CD14-positive monocyte (primary cell): ENCODE results near the gene TIGIT. TPM values are rescaled to one million over a fixed set of nuclear protein-coding genes. Genes with fewer than 3 reads are reported as not detected.

Source experiments
- DNase-seq, 3 donors: peaks; one replicate each; pipeline ENCODE4 v3.0.0-alpha.2; 2011 to 2022
- H2AFZ ChIP-seq: 2 replicates; pipeline ENCODE4 v1.6.0; 2012; ENCODE audit warnings: mild to moderate bottlenecking, low read depth, low read length, inconsistent platforms; ENCODE audit not compliant: insufficient read depth, poor library complexity, severe bottlenecking
- H3K27ac ChIP-seq, 2 donors: 1 replicate in 1 of 2; 2 replicates in 1 of 2; pipeline ENCODE4 v1.5.1; 2012 to 2013; ENCODE audit warnings: low read length in 2 of 2, control low read depth in 1 of 2, inconsistent platforms in 1 of 2, low read depth in 1 of 2, mild to moderate bottlenecking in 1 of 2
- H3K27me3 ChIP-seq, 2 donors: one replicate each; pipeline versions ENCODE4 v1.6.0 to v1.6.1; 2011 to 2013; ENCODE audit warnings: low read length in 2 of 2; ENCODE audit not compliant: control insufficient read depth in 2 of 2, insufficient read depth in 2 of 2
- H3K36me3 ChIP-seq, 2 donors: replicated peaks in 1 of 2; 1 replicate in 1 of 2; 2 replicates in 1 of 2; pipeline versions ENCODE4 v1.5.1 to v1.6.1; 2012 to 2013; ENCODE audit warnings: low read length in 2 of 2, control low read depth in 1 of 2, inconsistent platforms in 1 of 2, mild to moderate bottlenecking in 1 of 2; ENCODE audit not compliant: insufficient read depth in 2 of 2, control insufficient read depth in 1 of 2
- H3K4me1 ChIP-seq, 2 donors: 1 replicate in 1 of 2; 2 replicates in 1 of 2; pipeline versions ENCODE4 v1.5.1 to v1.6.1; 2012 to 2013; ENCODE audit warnings: low read length in 2 of 2, control low read depth in 1 of 2, inconsistent platforms in 1 of 2, mild to moderate bottlenecking in 1 of 2, moderate library complexity in 1 of 2; ENCODE audit not compliant: insufficient read depth in 2 of 2, control insufficient read depth in 1 of 2
- H3K4me2 ChIP-seq: replicated peaks from 2 replicates; pipeline ENCODE3; 2012; ENCODE audit warnings: low read length, moderate library complexity, mild to moderate bottlenecking; ENCODE audit not compliant: poor library complexity, severe bottlenecking; ENCODE audit errors: extremely low read depth
- H3K4me3 ChIP-seq, 3 experiments: fragments of 200-600 bp in 1 of 3; sonication (generic) in 1 of 3; replicated peaks in 1 of 3; 1 replicate in 2 of 3; 2 replicates in 1 of 3; pipeline ENCODE4 v1.5.1; 2011 to 2013; ENCODE audit warnings: low read length in 3 of 3, mild to moderate bottlenecking in 3 of 3, control low read depth in 2 of 3, low read depth in 2 of 3, inconsistent platforms in 1 of 3, moderate library complexity in 1 of 3
- H3K79me2 ChIP-seq: 2 replicates; pipeline ENCODE4 v1.6.0; 2012; ENCODE audit warnings: mild to moderate bottlenecking, control low read depth, inconsistent platforms, low read length, moderate library complexity; ENCODE audit not compliant: insufficient read depth
- H3K9ac ChIP-seq: 2 replicates; pipeline ENCODE4 v1.6.0; 2017; ENCODE audit warnings: low read length, mild to moderate bottlenecking; ENCODE audit not compliant: insufficient read depth, poor library complexity, severe bottlenecking
- H3K9me3 ChIP-seq, 2 donors: replicated peaks in 1 of 2; 1 replicate in 1 of 2; 2 replicates in 1 of 2; pipeline versions ENCODE4 v1.5.1 to v1.6.1; 2012 to 2013; ENCODE audit warnings: low read length in 2 of 2, control low read depth in 1 of 2; ENCODE audit not compliant: control insufficient read depth in 1 of 2, insufficient read depth in 1 of 2
- H4K20me1 ChIP-seq: 2 replicates; pipeline ENCODE4 v1.6.0; 2012; ENCODE audit warnings: mild to moderate bottlenecking, low read length, control low read depth, moderate library complexity; ENCODE audit not compliant: insufficient read depth
- H3K27ac Mint-ChIP-seq, 7 donors: one replicate each; pipeline ENCODE4 v1.8.0; 2020; ENCODE audit warnings: mild to moderate bottlenecking in 7 of 7, mixed read lengths in 7 of 7, moderate library complexity in 6 of 7, inconsistent platforms in 2 of 7
- H3K27me3 Mint-ChIP-seq, 3 donors: one replicate each; pipeline ENCODE4 v1.8.0; 2021 to 2022; ENCODE audit warnings: low read depth in 3 of 3, mild to moderate bottlenecking in 3 of 3, mixed read lengths in 3 of 3, moderate library complexity in 3 of 3, inconsistent platforms in 1 of 3
- H3K36me3 Mint-ChIP-seq, 2 donors: one replicate each; pipeline ENCODE4 v1.8.0; 2020; ENCODE audit warnings: mixed read lengths in 2 of 2, inconsistent platforms in 1 of 2, mild to moderate bottlenecking in 1 of 2
- H3K4me1 Mint-ChIP-seq: one replicate; pipeline ENCODE4 v1.8.0; 2020; ENCODE audit warnings: mild to moderate bottlenecking, mixed read lengths
- H3K4me3 Mint-ChIP-seq, 2 donors: one replicate each; pipeline ENCODE4 v1.8.0; 2020; ENCODE audit warnings: mild to moderate bottlenecking in 2 of 2, mixed read lengths in 2 of 2, moderate library complexity in 1 of 2
- H3K9me3 Mint-ChIP-seq, 7 donors: one replicate each; pipeline ENCODE4 v1.8.0; 2020 to 2022; ENCODE audit warnings: mixed read lengths in 7 of 7, mild to moderate bottlenecking in 6 of 7, moderate library complexity in 6 of 7, inconsistent platforms in 2 of 7
- CTCF ChIP-seq: fragments of 200-600 bp; IDR thresholded peaks from one replicate; pipeline ENCODE4 v1.8.0; 2022; ENCODE audit warnings: antibody characterized with exemption, mild to moderate bottlenecking
- WGBS: methylation state at CpG from one replicate; pipeline ENCODE4 v1.1.5; 2013; ENCODE audit warnings: missing lambda C conversion rate; ENCODE audit not compliant: insufficient coverage; 5-methylcytosine and 5-hydroxymethylcytosine counted together
- intact Hi-C, 2 donors: fragments of 100-400 bp; cut with micrococcal nuclease; formaldehyde crosslinking; loops; one replicate each; pipeline versions ENCODE4 v1.15.0 to v1.15.1; 2023
- polyA plus RNA-seq, 3 donors: library from polyadenylated mRNA; depleted of rRNA in 1 of 3; unstranded in 2 of 3; stranded (reverse) in 1 of 3; fragments of 300-500 nt in 2 of 3; fragments of >200 nt in 1 of 3; fragmentation: Illumina TruSeq in 2 of 3; gene quantifications; 1 replicate in 2 of 3; 2 replicates in 1 of 3; pipeline ENCODE4 v1.2.3, GENCODE V29; 2012 to 2021

The TIGIT gene
- polyA plus RNA-seq, 3 donors: 0.28 to 0.49 TPM; not detected in 1

- peaks cover 0 to 2% (median 0%) of the 10 kb centered on the region in 3 donors for H3K27me3 Mint-ChIP-seq
- no peak overlapping the region for H3K27ac Mint-ChIP-seq
- no peaks in the 10 kb centered on the region for H3K36me3 Mint-ChIP-seq
- Histone ChIP-seq H3K79me2 (no peaks in the 10 kb centered on the region), H3K4me1 (no peaks in the 10 kb centered on the region), H2AFZ (no peak overlapping the region), H4K20me1 (no peaks in the 10 kb centered on the region), H3K4me2 (no peak overlapping the region), H3K9me3 (no peaks in the 10 kb centered on the region), H3K9ac (no peak overlapping the region), H3K36me3 (no peaks in the 10 kb centered on the region), H3K4me3 (no peak overlapping the region), H3K27ac (no peak overlapping the region), H3K27me3 (no peaks in the 10 kb centered on the region)
- no peak overlapping the region for H3K4me3 Mint-ChIP-seq
- no peaks in the 10 kb centered on the region for H3K4me1 Mint-ChIP-seq
- no peak for TF ChIP-seq CTCF
- WGBS: no CpG with 5 or more reads among the region's 2 CpGs
- intact Hi-C loops: no loop called here
- no peak for DNase-seq
- peaks cover 0 to 2% (median 0%) of the 10 kb centered on the region in 7 donors for H3K9me3 Mint-ChIP-seq
Observed at GRCh38 chr3:114314282-114314681, 20.5 kb downstream of the TIGIT start.

- Mint-ChIP-seq H3K27ac (no peak overlapping the region), H3K4me1 (no peaks in the 10 kb centered on the region), H3K36me3 (peaks cover 0 to 2% of the 10 kb centered on the region in 2 donors), H3K9me3 (peaks cover 0 to 2% (median 0%) of the 10 kb centered on the region in 7 donors), H3K27me3 (peaks cover 0 to 3% (median 0%) of the 10 kb centered on the region in 3 donors), H3K4me3 (no peak overlapping the region)
- no peak overlapping the region for H3K4me3 ChIP-seq
- no CpG with 5 or more reads among the region's 5 CpGs for WGBS
- no peak for DNase-seq
- no peaks in the 10 kb centered on the region for H3K9me3 ChIP-seq
- H3K4me1 ChIP-seq: no peaks in the 10 kb centered on the region
- intact Hi-C loops: no loop called here
- H3K27ac ChIP-seq: no peak overlapping the region
- no peaks in the 10 kb centered on the region for H4K20me1 ChIP-seq
- H3K9ac ChIP-seq: no peak overlapping the region
- H2AFZ ChIP-seq: no peak overlapping the region
- no peak for TF ChIP-seq CTCF
- H3K79me2 ChIP-seq: no peaks in the 10 kb centered on the region
- H3K4me2 ChIP-seq: no peak overlapping the region
- H3K36me3 ChIP-seq: no peaks in the 10 kb centered on the region
- no peaks in the 10 kb centered on the region for H3K27me3 ChIP-seq
Observed at GRCh38 chr3:114318295-114318694, 24.5 kb downstream of the TIGIT start.
